Heart left ventricle (tissue), 13 donors: ENCODE results near the gene SCML1.

Experiments used
- CTCF ChIP-seq, 12 donors: fragments of 200-600 bp; sonication (generic) in 4 of 12; IDR thresholded peaks; one replicate each; pipeline versions ENCODE4 v1.5.0 to v1.8.0; 2018 to 2022; ENCODE audit warnings: antibody characterized with exemption in 12 of 12, mild to moderate bottlenecking in 5 of 12
- POLR2A ChIP-seq, 2 donors: fragments of 450-650 bp; IDR thresholded peaks; one replicate each; pipeline ENCODE4 v1.6.1; 2017; ENCODE audit warnings: antibody characterized with exemption in 2 of 2, mild to moderate bottlenecking in 2 of 2, moderate library complexity in 2 of 2
- donor health status: ischemic (EF 13 %, LVEDD 7.1; RV severe dilation, severe dysfunction).
- donor health status: DM: no; HTN: yes; CAD: no.
- donor health status: DM: no; HTN: no; CAD: no.
- donor health status: ischemic (EF 25% LVEDD 6.9; RV normal size, moderate dysfunction).
- donor health status: ischemic (EF 25% LVEDD 5.7; RV mildly dilated, moderate dysfunction).
- donor health status: ischemic (EF 35%, LVEDD 5.7; RV mildly dilated, moderate dysfunction).
- donor health status: nonischemic (EF 11% LVEDD 7.7; RV severe dilation, severe dysfunction).
- donor health status: DM: yes; HTN: yes; CAD: no.
- donor health status: PGD.
- donor health status: ischemic (EF 29% LVEDD 5.4; RV normal size, mild dysfunction).
- donor health status: nonischemic (EF 23%, LVEDD 6.1; RV moderate dilation, normal function).

DNA sequence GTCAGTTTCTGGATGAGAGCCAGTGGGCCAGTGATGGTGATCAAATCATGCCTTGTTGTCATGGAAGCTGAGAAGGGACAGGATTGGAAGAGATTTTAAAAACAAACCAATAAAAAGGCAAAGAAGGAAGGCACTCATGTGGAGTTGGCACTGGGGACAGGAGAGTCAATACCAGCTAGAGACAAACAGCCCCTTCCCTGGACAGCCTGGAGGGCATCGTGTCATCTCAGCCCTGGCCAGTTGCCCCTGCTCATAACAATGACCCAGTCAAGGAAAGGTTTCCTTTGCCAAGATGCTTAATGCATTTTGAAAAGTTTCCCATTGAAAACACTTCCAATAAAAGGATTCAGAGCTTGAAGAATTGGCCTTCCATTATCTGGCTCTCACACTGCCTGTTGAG lies 55.5 kb downstream of the SCML1 start:
- TF ChIP-seq CTCF (IDR thresholded peaks at IDR 0.05): no peak
- TF ChIP-seq POLR2A (IDR thresholded peaks at IDR 0.05): no peak
